Skin epidermis (tissue), 12 donors: ENCODE results near the gene SPINT4.
"Not testable (repeated sequence)": the region's sequence is repeated elsewhere in the genome, so short reads cannot be mapped to it uniquely, and the experiment has no call there.

Source experiments
- H3K27ac ChIP-seq, 21 experiments: fragments of 200-600 bp; sonication (generic) in 11 of 21; one replicate each; pipeline ENCODE4 v1.5.0; 2020; ENCODE audit warnings: mild to moderate bottlenecking in 3 of 21, inconsistent platforms in 2 of 21, moderate library complexity in 2 of 21
- H3K4me3 ChIP-seq, 7 experiments: fragments of 200-600 bp; sonication (generic) in 2 of 7; one replicate each; pipeline ENCODE4 v1.5.0; 2020; ENCODE audit warnings: inconsistent platforms in 2 of 7, mild to moderate bottlenecking in 2 of 7, moderate library complexity in 1 of 7

The SPINT4 gene

DNA sequence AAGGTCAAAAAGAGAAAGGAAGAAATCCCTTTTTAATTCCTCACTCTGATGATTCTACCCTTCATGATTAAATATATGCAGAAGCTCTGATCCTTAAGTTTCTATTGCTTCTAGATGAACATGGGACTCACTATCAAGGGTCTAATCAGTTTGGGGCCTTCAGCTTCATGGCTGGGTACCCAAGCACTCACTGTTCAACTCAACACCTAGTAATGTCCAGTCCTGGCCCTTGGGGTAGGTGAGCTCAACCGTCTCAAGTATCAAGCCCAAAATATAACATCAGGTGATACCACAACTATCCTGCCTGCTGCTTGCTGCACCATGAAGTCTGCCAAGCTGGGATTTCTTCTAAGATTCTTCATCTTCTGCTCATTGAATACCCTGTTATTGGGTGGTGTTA is at the start of gene SPINT4:
TSS of gene SPINT4 (plus strand) at position 301 of the 400 bp plus-strand sequence. CDS start at position 322, 21 bp downstream.
- no peak within 1 kb of the TSS for H3K27ac ChIP-seq
- no peak within 1 kb of the TSS for H3K4me3 ChIP-seq

DNA sequence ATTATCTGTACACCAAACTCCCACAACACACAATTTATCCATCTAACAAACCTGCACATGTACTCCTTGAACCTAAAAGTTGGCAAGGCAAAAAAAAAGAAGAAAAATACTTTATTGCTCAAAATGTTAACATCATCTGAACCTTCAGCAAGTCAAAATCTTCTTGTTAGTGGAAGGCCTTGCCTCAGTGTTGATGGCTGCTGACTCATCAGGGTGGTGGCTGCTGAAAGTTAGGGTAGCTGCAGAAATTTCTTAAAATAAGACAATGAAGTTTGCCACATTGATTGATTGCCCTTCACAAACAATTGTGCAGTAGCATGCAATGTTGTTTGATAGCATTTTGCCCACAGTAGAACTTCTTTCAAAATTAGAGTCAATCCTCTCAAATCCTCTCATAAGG is 49.4 kb upstream of the SPINT4 start:
- Histone ChIP-seq H3K27ac (no peak overlapping the region), H3K4me3 (no peak overlapping the region)

DNA sequence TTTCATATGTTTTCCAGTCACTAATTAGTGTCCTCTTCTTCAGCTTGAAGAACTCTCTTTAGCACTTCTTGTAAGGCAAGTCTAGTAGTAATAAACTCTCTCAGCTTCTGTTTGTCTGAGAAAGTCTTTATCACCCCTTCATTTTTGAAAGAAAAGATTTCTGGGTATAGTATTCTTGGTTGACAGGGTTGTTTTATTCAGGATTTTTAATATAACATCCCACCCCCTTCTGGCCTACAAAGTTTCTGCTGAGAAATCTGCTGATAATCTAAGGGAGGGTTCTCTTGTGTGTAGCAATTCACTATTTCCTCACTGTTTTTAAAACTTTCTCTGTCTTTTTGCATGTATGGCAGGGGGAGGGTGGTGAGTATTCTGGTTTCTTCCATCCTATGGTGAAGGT is 42.5 kb upstream of the SPINT4 start:
- H3K4me3 ChIP-seq: no peak overlapping the region

DNA sequence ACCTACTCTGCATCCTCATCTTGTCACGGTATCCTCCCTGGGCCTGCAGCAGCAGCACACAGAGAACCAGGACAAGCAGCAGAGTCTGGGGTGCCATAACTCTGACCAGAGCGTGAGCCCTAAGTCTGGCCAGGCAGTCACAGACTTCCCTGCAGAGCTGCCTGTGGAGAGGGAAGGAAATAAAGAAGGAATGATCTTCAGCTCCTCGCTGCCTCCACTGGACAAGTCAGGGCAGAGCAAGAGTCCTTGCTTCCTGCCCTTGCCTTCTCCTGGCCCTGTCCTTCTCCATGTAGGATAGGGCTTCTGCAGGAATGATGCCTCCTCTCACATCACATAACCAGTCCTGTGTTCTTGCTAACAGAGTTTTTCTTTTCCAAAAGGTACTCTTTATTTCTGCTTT is 36.3 kb upstream of the SPINT4 start:
- no peak overlapping the region for H3K27ac ChIP-seq
- H3K4me3 ChIP-seq: no peak overlapping the region

More for the DNA sequence above, 42.5 kb upstream of the SPINT4 start:
- no peak overlapping the region for H3K27ac ChIP-seq

DNA sequence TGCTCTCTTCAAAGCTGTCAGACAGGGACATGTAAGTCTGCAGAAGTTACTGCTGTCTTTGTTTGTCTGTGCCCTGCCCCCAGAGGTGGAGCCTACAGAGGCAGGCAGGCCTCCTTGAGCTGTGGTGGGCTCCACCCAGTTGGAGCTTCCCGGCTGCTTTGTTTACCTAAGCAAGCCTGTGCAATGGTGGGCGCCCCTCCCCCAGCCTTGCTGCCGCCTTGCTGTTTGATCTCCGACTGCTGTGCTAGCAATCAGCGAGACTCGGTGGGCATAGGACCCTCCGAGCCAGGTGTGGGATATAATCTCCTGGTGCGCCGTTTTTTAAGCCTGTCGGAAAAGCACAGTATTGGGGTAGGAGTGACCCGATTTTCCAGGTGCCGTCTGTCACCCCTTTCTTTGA is 28.8 kb upstream of the SPINT4 start:
- H3K27ac ChIP-seq, H3K4me3 ChIP-seq: not testable (repeated sequence)

DNA sequence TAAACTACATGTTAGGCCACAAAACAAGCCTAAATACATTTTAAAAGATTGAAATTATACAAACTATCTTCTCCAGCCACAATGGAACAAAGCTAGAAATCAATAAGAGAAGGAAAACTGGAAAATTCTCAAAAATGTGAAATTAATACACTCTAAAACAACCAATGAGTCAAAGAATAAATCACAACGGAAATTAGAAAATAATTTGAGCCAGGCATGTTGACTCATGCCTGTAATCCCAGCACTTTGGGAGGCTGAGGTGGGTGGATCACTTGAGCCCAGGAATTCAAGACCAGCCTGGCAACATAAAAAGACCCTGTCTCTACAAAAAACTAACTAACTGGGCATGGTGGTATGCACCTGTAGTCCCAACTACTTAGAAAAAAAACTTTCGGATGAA is 26.7 kb upstream of the SPINT4 start:
- no peak overlapping the region for H3K4me3 ChIP-seq
- no peak overlapping the region for H3K27ac ChIP-seq

DNA sequence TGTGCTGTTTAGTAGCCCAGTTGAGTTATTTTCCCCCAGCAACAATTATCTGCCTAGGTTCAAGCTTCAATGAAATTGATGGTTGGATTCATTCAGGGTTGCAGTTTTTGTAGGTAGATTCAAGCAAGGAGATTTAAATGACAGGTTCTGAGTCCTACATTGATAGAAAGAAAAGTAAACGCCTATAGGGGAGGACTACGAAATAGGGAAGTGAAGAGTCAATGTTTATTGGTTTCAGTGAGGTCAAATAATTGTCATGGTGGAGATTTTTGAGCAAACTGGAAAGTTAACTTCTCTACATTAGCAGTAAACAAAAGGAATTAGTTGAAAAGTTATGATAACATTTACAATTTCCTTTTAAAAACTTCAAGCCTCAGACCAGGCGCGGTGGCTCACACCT is 21.0 kb upstream of the SPINT4 start:
- H3K4me3 ChIP-seq: no peak overlapping the region
- no peak overlapping the region for H3K27ac ChIP-seq

DNA sequence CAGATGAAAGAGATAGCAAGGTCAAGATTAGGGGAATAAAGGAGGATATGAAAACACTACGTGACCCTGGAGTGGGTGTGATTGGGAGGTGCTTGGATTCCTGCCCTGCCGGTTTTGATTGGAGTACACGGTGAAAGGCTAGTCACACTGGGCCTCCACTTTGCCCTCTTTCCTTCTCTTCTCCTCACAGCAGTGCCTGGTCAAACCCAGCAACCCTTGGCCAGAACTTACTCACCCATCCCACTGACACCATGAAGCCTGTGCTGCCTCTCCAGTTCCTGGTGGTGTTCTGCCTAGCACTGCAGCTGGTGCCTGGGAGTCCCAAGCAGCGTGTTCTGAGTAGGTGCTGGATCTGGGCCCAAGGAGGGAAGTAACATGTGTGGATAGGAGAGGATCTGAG is 20.3 kb upstream of the SPINT4 start, which contains the start of gene WFDC13:
TSS of gene WFDC13 (plus strand) at position 166 of the 400 bp plus-strand sequence. CDS start at position 252, 86 bp downstream.
- no peak within 1 kb of the TSS for H3K27ac ChIP-seq
- no peak within 1 kb of the TSS for H3K4me3 ChIP-seq

DNA sequence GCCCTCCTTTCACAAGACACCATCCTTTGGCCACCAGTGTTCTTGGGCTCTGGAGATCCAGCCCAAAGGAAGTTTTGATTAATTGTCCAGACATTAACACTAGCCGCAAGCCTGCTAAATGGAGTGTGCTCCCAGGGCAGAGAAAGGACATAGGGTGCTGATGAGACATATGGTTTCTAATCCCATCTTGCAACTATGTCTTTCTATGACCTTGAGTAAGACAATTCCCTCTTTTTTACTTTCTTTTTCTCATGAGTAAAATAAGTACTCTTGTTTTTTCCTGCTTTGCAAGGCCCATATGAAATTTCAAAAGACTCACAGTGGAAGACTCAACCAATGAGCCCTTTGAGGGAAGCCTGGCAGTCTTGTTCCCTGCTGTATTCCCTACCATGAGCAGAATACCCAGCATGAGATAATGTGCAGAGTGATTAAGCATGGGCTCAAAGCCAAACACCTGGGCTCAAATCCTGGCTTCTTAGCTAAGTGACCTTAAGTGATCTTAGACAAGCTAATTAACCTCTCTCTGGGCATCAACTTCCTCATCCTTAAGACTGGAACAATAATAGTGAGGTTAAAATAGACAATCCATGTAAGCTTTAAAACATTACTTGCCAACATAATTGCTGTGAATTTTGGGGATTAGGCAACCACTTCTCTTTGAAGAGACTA is 17.0 kb upstream of the SPINT4 start, which contains the start of gene WFDC10B:
TSS of gene WFDC10B (minus strand) at position 51 of the 669 bp plus-strand sequence. CDS start 19,027 bp downstream, outside the sequence.
- H3K4me3 ChIP-seq: no peak within 1 kb of the TSS
- no peak within 1 kb of the TSS for H3K27ac ChIP-seq

DNA sequence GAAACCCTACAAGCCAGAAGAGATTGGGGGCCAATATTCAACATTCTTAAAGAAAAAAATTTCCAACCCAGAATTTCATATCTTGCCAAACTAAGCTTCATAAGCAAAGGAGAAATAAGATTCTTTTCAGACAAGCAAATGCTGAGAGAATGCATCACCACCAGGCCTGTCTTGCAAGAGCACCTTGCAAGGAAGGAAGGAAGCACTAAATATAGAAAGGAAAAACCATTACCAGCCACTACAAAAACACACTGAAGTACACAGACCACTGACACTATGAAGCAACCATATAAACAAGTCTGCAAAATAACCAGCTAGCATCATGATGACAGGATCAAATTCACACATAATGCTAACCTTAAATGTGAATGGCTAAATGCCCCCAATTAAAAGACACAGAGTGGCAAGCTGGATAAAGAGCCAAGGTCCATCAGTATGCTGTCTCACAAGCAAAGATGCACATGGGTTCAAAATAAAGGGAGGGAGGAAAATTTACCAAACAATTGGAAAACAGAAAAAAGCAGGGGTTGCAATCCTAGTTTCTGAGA is 5.9 kb upstream of the SPINT4 start:
- not testable (repeated sequence) for H3K4me3 ChIP-seq, H3K27ac ChIP-seq

DNA sequence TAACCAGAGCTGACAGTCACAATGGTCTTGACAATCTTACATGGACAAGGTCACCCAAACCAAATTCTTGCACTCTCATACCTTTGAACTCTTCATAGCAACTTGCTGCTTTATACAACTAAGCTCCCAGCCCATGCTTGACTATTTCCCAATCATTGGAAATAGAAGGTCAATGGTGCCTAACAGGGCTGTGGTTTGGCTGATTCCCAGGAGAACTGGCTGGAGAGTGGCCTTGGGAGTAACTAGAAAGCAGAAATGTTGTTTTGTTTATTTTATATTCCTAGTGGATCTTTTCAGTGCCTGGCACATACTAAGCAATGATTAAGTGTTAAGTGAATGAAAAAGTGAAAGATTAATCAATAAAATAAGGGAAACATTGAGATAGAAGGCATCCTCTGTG is 3.0 kb downstream of the SPINT4 start:
- Histone ChIP-seq H3K4me3 (no peak overlapping the region), H3K27ac (no peak overlapping the region)

DNA sequence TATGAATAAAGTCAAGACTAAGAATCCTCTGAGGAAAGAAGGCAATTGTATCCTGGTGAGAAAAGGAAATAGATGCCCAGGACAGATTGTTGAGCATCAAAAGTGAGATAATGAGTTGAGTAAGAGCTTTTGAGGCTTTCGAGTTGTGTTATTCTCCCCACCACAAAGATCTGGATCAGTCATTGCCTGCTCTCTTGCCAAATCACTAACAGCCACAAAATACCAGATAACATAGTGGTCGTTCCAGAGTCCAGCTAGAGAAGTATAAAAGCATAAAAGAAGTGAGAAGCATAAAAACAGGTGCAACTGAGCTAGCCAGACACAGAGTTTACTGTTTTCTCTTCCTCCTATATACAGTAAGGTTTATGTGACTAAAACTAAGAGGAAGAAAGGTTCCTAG is 4.9 kb downstream of the SPINT4 start:
- Histone ChIP-seq H3K4me3 (no peak overlapping the region), H3K27ac (no peak overlapping the region)

DNA sequence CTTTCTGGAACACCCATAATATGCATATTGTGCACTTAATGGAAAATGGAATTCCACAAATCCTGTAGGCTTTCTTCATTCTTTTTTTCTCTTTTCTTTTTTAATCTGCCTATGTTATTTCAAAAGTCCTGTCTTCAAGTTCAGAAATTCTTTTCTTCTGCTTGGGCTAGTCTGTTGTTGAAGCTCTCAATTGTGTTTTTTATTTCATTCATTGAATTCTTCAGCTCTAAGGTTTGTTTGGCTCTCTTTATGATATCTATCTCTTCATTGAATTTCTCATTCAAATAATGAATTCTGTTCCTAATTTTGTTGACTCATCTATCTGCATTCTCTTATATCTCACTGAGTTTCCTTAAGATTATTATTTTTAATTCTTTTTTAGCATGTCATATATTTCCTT is 10.1 kb downstream of the SPINT4 start:
- Histone ChIP-seq H3K4me3 (no peak overlapping the region), H3K27ac (no peak overlapping the region)

DNA sequence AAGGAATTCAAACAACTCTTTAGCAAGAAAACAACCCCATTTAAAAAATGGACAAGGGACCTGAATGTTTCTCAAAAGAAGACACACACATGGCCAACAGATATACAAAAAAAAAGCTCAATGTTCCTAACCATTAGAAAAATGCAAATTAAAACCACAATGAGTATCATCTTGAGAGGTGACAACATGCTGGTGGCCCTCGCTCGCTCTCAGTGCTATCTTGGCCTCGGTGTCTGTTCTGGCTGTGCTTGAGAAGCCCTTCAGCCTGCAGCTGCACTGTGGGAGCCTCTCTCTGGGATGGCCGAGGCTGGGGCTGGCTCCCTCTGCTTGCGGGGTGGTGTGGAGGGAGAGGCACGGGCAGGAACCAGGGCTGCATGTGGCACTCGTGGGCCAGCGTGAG is 13.4 kb downstream of the SPINT4 start:
- H3K4me3 ChIP-seq: no peak overlapping the region
- H3K27ac ChIP-seq: no peak overlapping the region

DNA sequence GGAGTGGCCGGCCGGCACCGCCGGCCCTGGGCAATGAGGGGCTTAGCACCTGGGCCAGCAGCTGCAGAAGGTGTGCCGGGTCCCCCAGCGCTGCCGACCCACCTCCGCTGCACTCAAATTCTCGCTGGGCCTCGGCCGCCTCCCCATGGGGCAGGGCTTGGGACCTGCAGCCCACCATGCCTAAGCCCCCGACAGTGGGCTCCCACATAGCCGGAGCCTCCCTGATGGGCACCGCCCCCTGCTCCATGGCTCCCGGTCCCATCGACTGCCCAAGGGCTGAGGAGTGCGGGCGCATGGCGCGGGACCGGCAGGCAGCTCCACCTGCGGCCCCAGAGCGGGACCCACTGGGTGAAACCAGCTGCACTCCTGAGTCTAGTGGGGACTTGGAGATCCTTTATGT is 13.8 kb downstream of the SPINT4 start:
- Histone ChIP-seq H3K4me3 (no peak overlapping the region), H3K27ac (no peak overlapping the region)

DNA sequence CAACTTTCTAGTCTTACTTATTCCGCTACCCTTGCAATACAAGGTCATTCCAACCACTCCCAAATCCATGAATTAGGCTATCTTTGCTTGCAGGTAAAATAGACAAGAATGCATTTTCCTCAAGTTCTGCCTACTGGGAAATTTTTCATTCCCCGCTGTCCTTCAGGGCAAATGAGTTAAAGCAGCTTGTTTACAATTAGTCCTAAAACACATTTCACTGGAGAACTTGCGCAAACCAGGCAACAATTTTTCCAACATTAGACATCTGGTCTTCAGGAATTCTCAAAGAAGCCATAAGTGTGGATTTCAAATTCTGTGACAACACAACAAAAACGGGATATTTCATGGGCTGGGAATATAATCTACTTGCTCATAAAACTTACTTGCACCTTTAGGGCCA is 20.4 kb downstream of the SPINT4 start:
- H3K4me3 ChIP-seq: no peak overlapping the region
- H3K27ac ChIP-seq: no peak overlapping the region

DNA sequence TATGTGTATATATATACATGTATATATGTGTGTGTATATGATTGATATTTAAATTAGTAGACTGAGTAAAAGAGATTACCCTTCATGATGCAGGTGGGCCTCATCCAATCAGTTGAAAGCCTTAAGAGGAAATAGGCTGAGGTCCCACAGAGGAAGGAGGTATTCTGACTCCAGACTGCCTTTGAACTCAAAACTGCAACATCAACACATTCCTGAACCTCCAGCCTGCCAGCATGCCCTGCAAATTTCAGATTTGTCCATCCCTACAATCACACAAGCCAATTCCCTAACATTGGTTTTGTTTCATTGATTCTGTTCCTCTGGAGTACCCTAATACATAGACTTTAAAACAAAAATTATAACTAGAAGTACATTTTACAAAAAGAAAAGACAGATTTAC is 22.9 kb downstream of the SPINT4 start:
- Histone ChIP-seq H3K4me3 (no peak overlapping the region), H3K27ac (no peak overlapping the region)

DNA sequence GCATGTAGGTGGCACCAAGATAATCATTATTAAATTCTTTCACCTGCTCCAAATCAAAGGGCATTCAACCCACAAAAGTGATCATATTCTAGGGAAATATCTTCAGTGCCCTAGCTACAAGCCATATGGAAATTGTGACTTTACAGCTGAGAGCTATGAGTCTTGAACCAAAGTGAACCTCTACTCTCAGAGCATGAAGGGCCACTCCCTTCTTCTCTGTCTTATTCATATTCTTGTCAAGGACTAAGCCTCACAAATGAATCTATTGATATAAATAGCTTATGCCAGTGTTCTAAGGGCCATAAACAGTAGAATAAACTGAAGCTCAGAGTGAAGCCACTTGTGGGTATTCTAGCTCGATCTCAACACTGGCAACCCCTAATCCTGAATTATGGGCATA is 29.6 kb downstream of the SPINT4 start:
- Histone ChIP-seq H3K27ac (no peak overlapping the region), H3K4me3 (no peak overlapping the region)

DNA sequence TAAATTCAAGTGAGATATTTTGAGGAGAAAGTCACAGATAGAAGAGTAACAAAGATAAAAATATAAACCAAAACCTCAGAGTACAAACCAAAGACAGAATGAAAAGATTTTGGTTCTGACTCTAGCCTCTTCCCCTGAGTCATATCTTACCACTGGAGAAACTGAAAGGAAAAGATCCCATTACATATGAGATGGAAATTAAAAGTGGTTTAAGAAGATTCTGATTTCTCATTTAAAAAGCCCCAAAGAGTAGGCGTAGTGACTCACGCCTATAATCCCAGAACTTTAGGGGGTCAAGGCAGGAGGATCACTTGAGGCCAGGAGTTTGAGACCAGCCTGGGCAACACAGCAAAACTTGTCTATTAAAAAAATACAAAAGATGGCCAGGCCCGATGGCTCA is 30.6 kb downstream of the SPINT4 start:
- Histone ChIP-seq H3K27ac (no peak overlapping the region), H3K4me3 (no peak overlapping the region)

DNA sequence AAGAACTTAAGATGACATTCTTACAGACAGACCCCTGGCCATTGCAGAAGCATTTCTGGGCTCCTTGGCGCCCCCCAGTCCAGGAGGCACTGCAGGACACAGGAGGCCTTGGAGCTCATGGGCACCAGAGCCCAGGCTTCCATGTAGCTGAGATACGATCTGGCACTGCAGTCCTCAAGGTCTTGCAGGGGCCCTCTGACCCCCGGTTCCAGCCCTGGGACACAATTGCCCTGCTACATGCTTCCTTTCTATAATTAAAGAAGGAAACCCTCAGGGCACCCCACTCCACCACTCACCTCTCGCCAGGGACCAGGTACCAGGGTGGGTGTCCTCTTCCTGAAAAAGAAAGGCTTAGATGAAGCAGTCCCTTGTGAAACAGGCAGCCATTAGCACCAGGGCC is 35.9 kb downstream of the SPINT4 start:
- H3K4me3 ChIP-seq: no peak overlapping the region
- no peak overlapping the region for H3K27ac ChIP-seq

DNA sequence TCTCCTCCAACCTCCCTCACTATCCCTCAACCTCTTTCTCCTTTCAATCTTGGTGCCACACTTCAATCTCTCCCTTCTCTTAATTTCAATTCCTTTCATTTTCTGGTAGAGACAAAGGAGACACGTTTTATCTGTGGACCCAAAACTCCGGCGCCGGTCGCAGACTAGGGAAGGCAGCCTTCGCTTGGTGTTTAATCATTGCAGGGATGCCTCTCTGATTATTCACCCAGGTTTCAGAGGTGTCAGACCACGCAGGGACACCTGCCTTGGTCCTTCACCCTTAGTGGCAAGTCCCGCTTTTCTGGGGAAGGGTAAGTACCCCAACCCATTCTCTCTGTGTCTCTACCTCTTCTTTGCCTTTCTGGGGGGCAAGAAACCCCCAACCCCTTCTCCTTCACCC is 37.8 kb downstream of the SPINT4 start:
- not testable (repeated sequence) for H3K27ac ChIP-seq, H3K4me3 ChIP-seq

DNA sequence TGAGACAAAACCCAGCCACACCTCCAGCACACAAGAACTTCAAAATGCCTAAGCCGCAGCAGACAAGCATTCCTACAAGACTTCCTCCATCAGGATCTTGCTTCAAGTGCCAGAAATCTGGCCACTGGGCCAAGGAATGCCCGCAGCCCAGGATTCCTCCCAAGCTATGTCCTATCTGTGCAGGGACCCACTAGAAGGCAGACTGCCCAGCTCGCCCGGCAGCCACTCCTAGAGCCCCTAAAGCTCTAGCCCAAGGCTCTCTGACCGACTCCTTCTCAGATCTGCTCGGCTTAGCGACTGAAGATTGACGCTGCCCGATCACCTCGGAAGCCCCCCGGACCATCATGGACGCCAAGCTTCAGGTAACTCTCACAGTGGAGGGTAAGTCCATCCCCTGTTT is 39.8 kb downstream of the SPINT4 start:
- H3K27ac ChIP-seq, H3K4me3 ChIP-seq: not testable (repeated sequence)
